ENCODE results near the gene MAMSTR. TPM values are rescaled to one million over a fixed set of nuclear protein-coding genes. Genes with fewer than 3 reads are reported as not detected.

The MAMSTR gene
- total and polyA plus RNA-seq, 4 donors = 0.48 to 1.5 (median 1.2) TPM

- 56 to 64% methylated on average over 2 of the region's 2 CpGs for WGBS, 2 donors
- ATAC-seq (ENCODE audit: insufficient read depth, low FRiP score) = no peak
- H3K27ac ChIP-seq (ENCODE audit: low read depth in 1 of 2, low read length in 1 of 2) = peak overlapping the region in 1 of 2 donors; percentile 74
Measured at GRCh38 chr19:48726556-48726955, 7.0 kb upstream of the MAMSTR start.

GRCh38 chr19:48724796-48725753 is 5.5 kb upstream of the MAMSTR start:
- no peaks in the 10 kb centered on the region for H3K9me3 ChIP-seq (ENCODE audit: control insufficient read depth in 4 of 4, insufficient read depth in 3 of 4, low read length in 3 of 4)
- peak overlapping the region in 1 of 2 donors; percentile 51 for H3K9ac ChIP-seq (ENCODE audit: insufficient read depth in 1 of 2, low read length in 2 of 2)
- 34 to 43% methylated on average over 11 of the region's 11 CpGs for WGBS, 2 donors
- no peak for ATAC-seq (ENCODE audit: insufficient read depth, low FRiP score)
- peak; percentile 89 to 96 (median 95) for DNase-seq
- H3K4me3 ChIP-seq = no peak overlapping the region
- H3K36me3 ChIP-seq (ENCODE audit: control insufficient read depth in 4 of 4, insufficient read depth in 4 of 4, low read length in 4 of 4) = peaks cover 0 to 16% (median 0%) of the 10 kb centered on the region in 4 donors
- no peak for TF ChIP-seq CTCF (IDR thresholded peaks at IDR 0.05; ENCODE audit: control extremely low read depth, extremely low read depth)
- peak overlapping the region; percentile 65 to 90 for H3K27ac ChIP-seq (ENCODE audit: low read depth in 1 of 2, low read length in 1 of 2)
- H3K4me1 ChIP-seq (ENCODE audit: control insufficient read depth in 5 of 5, insufficient read depth in 5 of 5, low read length in 5 of 5) = peaks cover 0 to 20% (median 7%) of the 10 kb centered on the region in 5 donors
- H3K27me3 ChIP-seq (ENCODE audit: control insufficient read depth in 3 of 3, insufficient read depth in 3 of 3, low read length in 2 of 3) = no peaks in the 10 kb centered on the region

More at GRCh38 chr19:48726556-48726955, 7.0 kb upstream of the MAMSTR start:
- no peak for TF ChIP-seq CTCF (IDR thresholded peaks at IDR 0.05; ENCODE audit: control extremely low read depth, extremely low read depth)
- H3K4me1 ChIP-seq (ENCODE audit: control insufficient read depth in 5 of 5, insufficient read depth in 5 of 5, low read length in 5 of 5) = peaks cover 0 to 18% (median 7%) of the 10 kb centered on the region in 5 donors
- H3K9me3 ChIP-seq (ENCODE audit: control insufficient read depth in 4 of 4, insufficient read depth in 3 of 4, low read length in 3 of 4) = no peaks in the 10 kb centered on the region
- H3K27me3 ChIP-seq (ENCODE audit: control insufficient read depth in 3 of 3, insufficient read depth in 3 of 3, low read length in 2 of 3) = no peaks in the 10 kb centered on the region
- H3K36me3 ChIP-seq (ENCODE audit: control insufficient read depth in 4 of 4, insufficient read depth in 4 of 4, low read length in 4 of 4) = peaks cover 0 to 12% (median 0%) of the 10 kb centered on the region in 4 donors
- no peak for DNase-seq
- H3K9ac ChIP-seq (ENCODE audit: insufficient read depth in 1 of 2, low read length in 2 of 2) = no peak overlapping the region
- no peak overlapping the region for H3K4me3 ChIP-seq

GRCh38 chr19:48722196-48722708 is 2.7 kb upstream of the MAMSTR start:
- Histone ChIP-seq H3K36me3 (ENCODE audit: control insufficient read depth in 4 of 4, insufficient read depth in 4 of 4, low read length in 4 of 4) (peaks cover 0 to 16% (median 0%) of the 10 kb centered on the region in 4 donors), H3K9me3 (ENCODE audit: control insufficient read depth in 4 of 4, insufficient read depth in 3 of 4, low read length in 3 of 4) (no peaks in the 10 kb centered on the region), H3K4me3 (no peak overlapping the region), H3K4me1 (ENCODE audit: control insufficient read depth in 5 of 5, insufficient read depth in 5 of 5, low read length in 5 of 5) (peaks cover 0 to 26% (median 14%) of the 10 kb centered on the region in 5 donors), H3K9ac (ENCODE audit: insufficient read depth in 1 of 2, low read length in 2 of 2) (no peak overlapping the region), H3K27ac (ENCODE audit: low read depth in 1 of 2, low read length in 1 of 2) (no peak overlapping the region), H3K27me3 (ENCODE audit: control insufficient read depth in 3 of 3, insufficient read depth in 3 of 3, low read length in 2 of 3) (no peaks in the 10 kb centered on the region)
- 71 to 80% methylated on average over 11 of the region's 11 CpGs for WGBS, 2 donors
- no peak for TF ChIP-seq CTCF (IDR thresholded peaks at IDR 0.05; ENCODE audit: control extremely low read depth, extremely low read depth)
- DNase-seq (no peak), ATAC-seq (ENCODE audit: insufficient read depth, low FRiP score) (no peak)
